Natural killer cell treated with Interleukin-12 subunit alpha and Interleukin-12 subunit beta and Interleukin-15 and Interleukin-18, amount 100 ng/mL, for 72 hours (primary cell): ENCODE measurements around the gene CEP104. TPM values are rescaled to one million over a fixed set of nuclear protein-coding genes. Genes with fewer than 3 reads are reported as not detected.
A peak's percentile ranks its signal among the peaks of the same experiment; 100 is the strongest.
"Not testable (repeated sequence)": the region's sequence is repeated elsewhere in the genome, so short reads cannot be mapped to it uniquely, and the experiment has no call there.

Experiments used
- ATAC-seq, 2 donors: fragments of 150-1000 bp; cut with Tn5 transposase in 1 of 2; sonication (Bioruptor Pico), chemical (Tn5 transposase) in 1 of 2; 2 replicates each; pipeline ENCODE4 v1.10.0; 2021
- DNase-seq: peaks from one replicate; pipeline ENCODE4 v3.0.0; 2022; ENCODE audit warnings: low spot score
- H3K27ac Mint-ChIP-seq, 2 donors: 1 replicate in 1 of 2; 2 replicates in 1 of 2; pipeline ENCODE4 v1.8.0; 2022; ENCODE audit warnings: mixed read lengths in 2 of 2, mild to moderate bottlenecking in 1 of 2, moderate library complexity in 1 of 2
- H3K27me3 Mint-ChIP-seq, 2 donors: 1 replicate in 1 of 2; 2 replicates in 1 of 2; pipeline ENCODE4 v1.8.0; 2022; ENCODE audit warnings: mixed read lengths in 2 of 2
- H3K36me3 Mint-ChIP-seq: one replicate; pipeline ENCODE4 v1.8.0; 2022; ENCODE audit warnings: mixed read lengths
- H3K4me1 Mint-ChIP-seq, 2 donors: 1 replicate in 1 of 2; 2 replicates in 1 of 2; pipeline ENCODE4 v1.8.0; 2022; ENCODE audit warnings: low read depth in 2 of 2, mixed read lengths in 2 of 2, mild to moderate bottlenecking in 1 of 2
- H3K4me3 Mint-ChIP-seq: one replicate; pipeline ENCODE4 v1.8.0; 2022; ENCODE audit warnings: mixed read lengths
- H3K9me3 Mint-ChIP-seq: 2 replicates; pipeline ENCODE4 v1.8.0; 2022; ENCODE audit warnings: mixed read lengths
- total RNA-seq, 2 donors: library from RNA; stranded (reverse); gene quantifications; one replicate each; pipeline ENCODE4 v1.2.3, GENCODE V29; 2022

Gene CEP104
- total RNA-seq, 2 donors from 2014 or later, result 46.6 to 59.4 TPM

- ATAC-seq, H3K36me3 Mint-ChIP-seq, H3K9me3 Mint-ChIP-seq, DNase-seq, H3K27ac Mint-ChIP-seq, H3K4me3 Mint-ChIP-seq, H3K4me1 Mint-ChIP-seq: not testable (repeated sequence)
- H3K27me3 Mint-ChIP-seq, result peaks cover 24 to 33% of the 10 kb centered on the region in 2 donors
Observed at GRCh38 chr1:3804627-3804944, 52.4 kb downstream of the CEP104 start.

- no peak overlapping the region for H3K27ac Mint-ChIP-seq
- no peaks in the 10 kb centered on the region for H3K9me3 Mint-ChIP-seq
- H3K36me3 Mint-ChIP-seq, result no peaks in the 10 kb centered on the region
- ATAC-seq, result no peak
- H3K27me3 Mint-ChIP-seq, result peaks cover 24 to 33% of the 10 kb centered on the region in 2 donors
- DNase-seq, result no peak
- peaks cover 3 to 5% of the 10 kb centered on the region in 2 donors for H3K4me1 Mint-ChIP-seq
- no peak overlapping the region for H3K4me3 Mint-ChIP-seq
Observed at GRCh38 chr1:3803905-3804626, 52.9 kb downstream of the CEP104 start.

- H3K36me3 Mint-ChIP-seq, H3K9me3 Mint-ChIP-seq, H3K27ac Mint-ChIP-seq, ATAC-seq, H3K4me3 Mint-ChIP-seq, DNase-seq: not testable (repeated sequence)
- H3K4me1 Mint-ChIP-seq, result peaks cover 11 to 12% of the 10 kb centered on the region in 2 donors
- H3K27me3 Mint-ChIP-seq, result peaks cover 21 to 28% of the 10 kb centered on the region in 2 donors
Observed at GRCh38 chr1:3800795-3801194, 56.2 kb downstream of the CEP104 start.

- no peak overlapping the region for H3K27ac Mint-ChIP-seq
- no peak for ATAC-seq
Observed at GRCh38 chr1:3799976-3800685, 56.9 kb downstream of the CEP104 start.

GRCh38 chr1:3796215-3797061 lies 60.6 kb downstream of the CEP104 start, which contains the start of gene LRRC47:
Gene LRRC47, minus strand, starts transcription at chr1:3796498. Its CDS starts 22 bp downstream, at chr1:3796476.
- DNase-seq (peak; percentile 95), ATAC-seq (peak; percentile 100)
- peak within 1 kb of the TSS; percentile 91 for H3K4me3 Mint-ChIP-seq
- H3K9me3 Mint-ChIP-seq, result peaks cover 3% of the 10 kb centered on the region
- H3K4me1 Mint-ChIP-seq, result peaks cover 26 to 35% of the 10 kb centered on the region in 2 donors
- peak within 1 kb of the TSS; percentile 88 to 91 for H3K27ac Mint-ChIP-seq
- peaks cover 4 to 8% of the 10 kb centered on the region in 2 donors for H3K27me3 Mint-ChIP-seq
- no peaks in the 10 kb centered on the region for H3K36me3 Mint-ChIP-seq

More at GRCh38 chr1:3799976-3800685, 56.9 kb downstream of the CEP104 start:
- peaks cover 21% of the 10 kb centered on the region in 2 donors for H3K27me3 Mint-ChIP-seq
- no peaks in the 10 kb centered on the region for H3K36me3 Mint-ChIP-seq
- H3K9me3 Mint-ChIP-seq, result peaks cover 3% of the 10 kb centered on the region
- DNase-seq, result no peak
- H3K4me3 Mint-ChIP-seq, result no peak overlapping the region
- peaks cover 15 to 17% of the 10 kb centered on the region in 2 donors for H3K4me1 Mint-ChIP-seq

DNA sequence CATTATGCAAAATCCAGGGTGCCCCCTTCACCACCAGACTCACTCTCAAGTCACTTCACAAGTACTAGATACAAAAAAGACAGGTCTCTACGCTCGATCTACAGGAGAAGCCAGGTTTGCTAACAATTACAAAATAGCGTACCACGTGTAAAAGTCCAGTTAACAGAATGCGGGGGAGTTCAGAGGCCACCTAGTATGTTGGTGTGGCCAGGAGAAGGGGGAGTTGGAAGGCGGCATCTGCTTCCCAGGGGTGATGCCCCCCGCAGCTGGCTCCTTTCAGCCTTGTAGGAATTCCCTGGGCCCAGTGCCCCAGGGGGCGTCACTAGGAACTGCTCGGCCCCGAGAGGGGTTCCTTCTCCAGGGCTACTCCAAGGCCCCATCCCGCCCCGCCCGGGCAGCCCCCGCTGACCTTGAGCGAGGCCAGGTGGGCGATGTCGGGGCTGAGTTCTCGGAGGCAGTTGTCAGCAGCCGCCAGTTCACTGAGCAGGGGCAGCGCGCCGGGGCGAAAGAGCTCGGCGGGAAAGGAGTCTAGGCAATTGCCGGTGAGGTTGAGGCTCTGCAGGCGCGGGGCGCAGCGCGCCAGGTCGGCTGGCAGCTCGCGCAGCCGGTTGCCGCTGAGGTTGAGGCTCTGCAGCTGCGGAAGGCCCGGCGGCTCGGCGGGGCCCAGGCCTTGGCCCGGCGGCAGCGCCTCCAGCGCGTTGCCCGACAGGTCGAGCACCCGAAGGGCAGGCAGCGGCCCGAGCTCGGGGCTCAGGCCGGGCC lies 61.4 kb downstream of the CEP104 start:
- Mint-ChIP-seq H3K9me3 (peaks cover 3% of the 10 kb centered on the region), H3K27ac (peak overlapping the region; percentile 46 to 81), H3K36me3 (no peaks in the 10 kb centered on the region), H3K27me3 (peaks cover 0 to 3% of the 10 kb centered on the region in 2 donors), H3K4me1 (peaks cover 27 to 32% of the 10 kb centered on the region in 2 donors), H3K4me3 (peak overlapping the region; percentile 88)
- DNase-seq, result no peak
- ATAC-seq, result peak in 1 of 2 donors; percentile 55

- Mint-ChIP-seq H3K27ac (no peak overlapping the region), H3K4me3 (no peak overlapping the region), H3K36me3 (no peaks in the 10 kb centered on the region), H3K4me1 (peaks cover 38 to 44% of the 10 kb centered on the region in 2 donors), H3K9me3 (no peaks in the 10 kb centered on the region), H3K27me3 (no peaks in the 10 kb centered on the region)
- DNase-seq (no peak), ATAC-seq (no peak)
Observed at GRCh38 chr1:3790952-3791351, 66.1 kb downstream of the CEP104 start.

DNA sequence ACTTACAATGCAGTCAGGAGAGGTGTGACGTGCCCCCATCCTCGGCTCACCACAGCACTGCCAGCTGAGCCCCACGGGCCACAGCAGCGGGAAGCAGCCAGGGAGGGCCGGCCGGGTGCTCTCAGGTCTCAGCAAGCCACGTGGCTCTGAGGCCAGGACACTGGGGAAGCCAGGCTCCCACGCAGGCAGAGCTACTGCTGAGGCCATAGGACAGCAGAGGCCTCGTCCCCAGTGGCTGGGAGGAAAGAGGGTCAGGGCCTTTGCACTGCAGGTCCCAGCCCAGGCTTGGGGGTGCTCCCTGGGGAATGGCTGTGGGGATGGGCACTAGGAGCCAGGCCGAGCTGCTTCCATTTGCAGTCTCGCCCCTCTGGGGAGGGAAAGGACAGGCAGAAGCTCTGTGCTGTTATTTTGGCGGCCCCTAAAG lies 66.5 kb downstream of the CEP104 start:
- Mint-ChIP-seq H3K27ac (no peak overlapping the region), H3K27me3 (no peaks in the 10 kb centered on the region), H3K4me3 (no peak overlapping the region), H3K9me3 (no peaks in the 10 kb centered on the region), H3K36me3 (peaks cover under 1% of the 10 kb centered on the region), H3K4me1 (peaks cover 38 to 43% of the 10 kb centered on the region in 2 donors)
- no peak for ATAC-seq
- DNase-seq, result no peak

GRCh38 chr1:3789421-3790300 lies 67.3 kb downstream of the CEP104 start:
- no peak for ATAC-seq
- Mint-ChIP-seq H3K36me3 (peaks cover 5% of the 10 kb centered on the region), H3K9me3 (no peaks in the 10 kb centered on the region), H3K27me3 (no peaks in the 10 kb centered on the region), H3K4me3 (no peak overlapping the region), H3K27ac (no peak overlapping the region), H3K4me1 (peaks cover 33 to 37% of the 10 kb centered on the region in 2 donors)
- DNase-seq, result no peak

DNA sequence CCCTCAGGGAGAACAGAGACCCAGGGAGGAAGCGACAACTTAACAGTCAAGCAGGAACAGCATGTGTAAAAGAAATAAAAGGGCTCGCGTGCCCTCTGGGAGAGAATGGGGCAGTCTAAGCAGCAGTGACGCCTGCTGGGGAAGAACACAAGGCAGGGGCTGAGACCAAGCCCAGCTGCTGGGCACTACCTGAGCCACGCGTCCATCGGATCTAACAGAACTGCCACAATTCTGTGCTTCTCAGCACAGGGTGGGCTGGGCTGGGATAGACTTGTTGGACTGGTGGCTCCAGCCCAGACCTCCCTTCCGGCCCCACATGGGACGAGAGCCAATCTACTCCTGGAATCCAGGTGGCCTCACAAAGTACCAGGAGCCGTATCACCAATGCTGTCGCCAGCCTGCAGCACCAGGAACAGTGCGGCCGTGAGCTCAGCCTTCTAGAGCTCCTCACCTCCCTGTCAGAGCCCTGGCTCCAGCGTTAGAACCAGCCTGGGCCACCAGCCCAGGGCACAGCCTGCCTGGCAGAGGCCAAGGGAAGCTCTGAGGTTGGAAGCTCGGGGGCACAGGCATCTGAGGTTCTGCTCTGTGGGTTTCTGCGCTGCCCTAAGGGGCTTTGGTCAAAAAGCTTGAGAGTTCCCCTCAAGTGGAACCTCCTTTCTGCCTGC lies 68.1 kb downstream of the CEP104 start:
- Mint-ChIP-seq H3K27me3 (no peaks in the 10 kb centered on the region), H3K9me3 (no peaks in the 10 kb centered on the region), H3K27ac (no peak overlapping the region), H3K4me3 (no peak overlapping the region), H3K4me1 (peaks cover 33% of the 10 kb centered on the region in 2 donors), H3K36me3 (peaks cover 5% of the 10 kb centered on the region)
- ATAC-seq (no peak), DNase-seq (no peak)

DNA sequence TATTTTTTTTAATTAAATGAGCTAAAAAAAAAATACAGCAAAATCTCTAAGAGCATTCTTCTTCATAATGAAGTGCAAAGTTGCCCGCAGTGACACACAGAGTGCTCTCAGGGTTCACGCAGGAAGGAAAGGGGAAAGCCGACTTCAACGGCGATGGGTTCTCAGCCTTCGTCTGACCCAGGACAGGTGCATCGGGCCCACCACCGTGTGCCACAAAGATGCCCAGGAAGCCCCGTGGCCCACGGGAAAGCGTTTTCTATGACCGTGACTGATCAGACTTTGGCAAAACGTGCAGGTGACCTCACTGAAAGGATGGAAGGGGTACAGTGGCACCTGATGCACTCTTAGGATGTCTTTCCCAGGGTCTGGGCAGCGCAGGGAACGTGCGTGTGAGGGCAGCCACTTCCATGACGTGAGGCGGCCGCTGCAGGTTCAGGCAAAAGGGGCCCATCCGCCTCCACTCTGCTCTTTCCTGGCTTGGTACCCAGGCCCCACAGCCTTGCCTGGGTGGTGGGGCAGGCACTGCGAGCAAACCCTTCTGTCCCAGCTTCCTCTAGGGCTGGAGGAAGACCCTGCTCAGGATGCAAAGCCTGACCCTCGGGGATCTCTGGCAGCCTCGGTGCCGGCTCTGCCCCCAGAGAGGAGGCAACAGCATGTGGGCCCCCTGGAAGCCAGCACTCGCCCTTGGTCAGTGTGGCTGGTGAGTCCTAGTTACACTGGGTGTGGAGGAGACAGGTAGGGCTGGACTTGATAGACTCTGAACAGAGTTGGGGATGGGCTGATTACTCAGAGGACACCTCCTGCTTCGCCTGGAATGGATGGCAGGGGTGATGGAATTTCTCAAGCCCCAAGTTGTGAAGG lies 69.0 kb downstream of the CEP104 start:
- Mint-ChIP-seq H3K27ac (peak overlapping the region in 1 of 2 donors; percentile 64), H3K4me1 (peaks cover 24 to 29% of the 10 kb centered on the region in 2 donors), H3K4me3 (peak overlapping the region; percentile 52), H3K9me3 (no peaks in the 10 kb centered on the region), H3K27me3 (no peaks in the 10 kb centered on the region), H3K36me3 (peaks cover 5% of the 10 kb centered on the region)
- DNase-seq (no peak), ATAC-seq (peak in 1 of 2 donors; percentile 48)
